Mesodermal cell (in vitro differentiated cells): ENCODE results near the gene COL6A3.

Experiments used
- H3K27ac ChIP-seq: 2 replicates; pipeline ENCODE4 v1.7.0; 2013; ENCODE audit warnings: mild to moderate bottlenecking, low read depth, low read length, moderate library complexity; ENCODE audit not compliant: severe bottlenecking
- H3K36me3 ChIP-seq: 2 replicates; pipeline ENCODE4 v1.7.1; 2013; ENCODE audit warnings: mild to moderate bottlenecking, low read length, moderate library complexity; ENCODE audit not compliant: control insufficient read depth, insufficient read depth
- H3K4me1 ChIP-seq: one replicate; pipeline ENCODE4 v1.7.1; 2013; ENCODE audit warnings: mild to moderate bottlenecking, low read length; ENCODE audit not compliant: insufficient read depth, control insufficient read depth, poor library complexity, severe bottlenecking
- H3K4me3 ChIP-seq: 2 replicates; pipeline ENCODE4 v1.7.0; 2013; ENCODE audit warnings: low read length, control low read depth, mild to moderate bottlenecking; ENCODE audit not compliant: insufficient read depth, poor library complexity, severe bottlenecking; ENCODE audit errors: extremely low read depth
- H3K9me3 ChIP-seq: 2 replicates; pipeline ENCODE4 v1.7.1; 2013; ENCODE audit warnings: mild to moderate bottlenecking, low read length, moderate library complexity; ENCODE audit not compliant: control insufficient read depth
- WGBS, 2 experiments: methylation state at CpG; one replicate each; pipeline ENCODE4 v1.1.5; 2013; ENCODE audit warnings: missing lambda C conversion rate in 2 of 2; ENCODE audit not compliant: insufficient coverage in 2 of 2; 5-methylcytosine and 5-hydroxymethylcytosine counted together

The COL6A3 gene

DNA sequence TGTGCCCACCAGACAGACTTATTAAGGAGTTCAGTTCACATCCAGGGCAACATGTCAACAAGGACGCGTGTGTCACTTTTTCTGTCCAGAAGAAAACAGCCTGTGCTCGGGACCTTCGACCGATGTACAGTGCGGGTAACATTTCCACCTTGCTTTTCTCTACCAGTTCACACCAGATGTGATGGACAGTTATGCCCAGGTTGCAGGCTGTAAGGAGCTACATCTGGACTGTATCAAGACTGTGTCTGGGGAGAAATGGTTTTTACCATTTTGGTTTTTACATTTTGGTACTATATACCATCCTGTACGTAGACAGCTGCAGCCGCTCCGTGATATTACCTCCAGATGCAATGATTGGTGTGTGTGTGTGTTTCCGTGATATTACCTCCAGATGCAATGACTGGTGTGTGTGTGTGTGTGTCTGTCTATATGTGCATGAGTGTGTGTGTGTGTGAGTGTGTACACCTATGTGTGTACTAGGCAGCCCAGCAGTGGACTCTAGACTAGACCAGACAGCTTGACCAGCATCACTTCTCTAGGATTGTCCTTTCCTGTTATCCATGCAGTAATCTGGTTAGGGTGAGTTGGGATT, 118.0 kb downstream of the COL6A3 start:
- H3K9me3 ChIP-seq: peaks cover 8% of the 10 kb centered on the region
- no peak overlapping the region for H3K27ac ChIP-seq
- H3K4me3 ChIP-seq: no peak overlapping the region
- no peaks in the 10 kb centered on the region for H3K36me3 ChIP-seq
- peaks cover 52% of the 10 kb centered on the region for H3K4me1 ChIP-seq
- 98% methylated on average over 9 of the region's 10 CpGs for WGBS, 2 experiments

DNA sequence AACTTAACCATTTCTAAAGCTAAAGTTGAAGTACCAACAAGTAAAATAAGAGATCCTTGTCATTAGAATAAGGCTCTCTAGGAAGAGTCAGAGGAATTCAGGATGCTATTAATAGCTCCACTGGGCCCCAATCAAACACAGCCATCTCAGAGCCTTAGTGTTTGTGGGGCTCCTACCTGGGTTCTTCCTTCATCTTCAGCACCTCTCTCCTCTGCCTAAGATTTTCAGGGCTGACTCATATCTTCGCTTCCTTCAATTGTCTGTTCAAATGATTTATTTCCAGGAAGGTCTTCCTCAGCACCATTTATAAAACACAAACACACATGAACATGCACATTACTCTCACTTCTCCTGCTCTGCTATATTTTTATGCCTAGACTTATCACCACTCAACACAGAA, 119.5 kb downstream of the COL6A3 start:
- Histone ChIP-seq H3K36me3 (no peaks in the 10 kb centered on the region), H3K9me3 (peaks cover 8% of the 10 kb centered on the region), H3K27ac (no peak overlapping the region), H3K4me3 (no peak overlapping the region), H3K4me1 (peaks cover 45% of the 10 kb centered on the region)
- 100% methylated on average over 1 of the region's 1 CpG for WGBS, 2 experiments

DNA sequence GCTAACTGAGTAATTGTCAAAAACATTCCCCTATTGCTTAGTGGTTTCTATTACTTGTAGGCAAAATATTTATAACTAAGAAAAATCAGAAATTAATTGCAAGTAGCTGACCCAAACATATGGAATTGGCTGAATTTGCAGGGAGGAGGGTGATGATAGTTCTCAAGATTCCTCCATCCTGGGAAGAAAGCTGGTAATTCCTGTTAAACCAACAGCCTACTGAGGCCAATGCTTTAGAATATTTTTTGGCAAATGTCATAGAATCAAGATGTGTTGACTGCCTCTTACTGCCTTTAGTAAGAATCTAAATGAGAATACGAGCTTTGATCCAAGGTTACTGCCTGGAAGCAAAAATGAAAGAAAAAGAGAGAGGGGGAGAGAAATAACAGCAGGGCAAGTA, 120.0 kb downstream of the COL6A3 start:
- Histone ChIP-seq H3K27ac (no peak overlapping the region), H3K36me3 (no peaks in the 10 kb centered on the region), H3K4me1 (peaks cover 40% of the 10 kb centered on the region), H3K9me3 (peaks cover 8% of the 10 kb centered on the region), H3K4me3 (no peak overlapping the region)
- 80 to 86% methylated on average over 1 of the region's 1 CpG for WGBS, 2 experiments

DNA sequence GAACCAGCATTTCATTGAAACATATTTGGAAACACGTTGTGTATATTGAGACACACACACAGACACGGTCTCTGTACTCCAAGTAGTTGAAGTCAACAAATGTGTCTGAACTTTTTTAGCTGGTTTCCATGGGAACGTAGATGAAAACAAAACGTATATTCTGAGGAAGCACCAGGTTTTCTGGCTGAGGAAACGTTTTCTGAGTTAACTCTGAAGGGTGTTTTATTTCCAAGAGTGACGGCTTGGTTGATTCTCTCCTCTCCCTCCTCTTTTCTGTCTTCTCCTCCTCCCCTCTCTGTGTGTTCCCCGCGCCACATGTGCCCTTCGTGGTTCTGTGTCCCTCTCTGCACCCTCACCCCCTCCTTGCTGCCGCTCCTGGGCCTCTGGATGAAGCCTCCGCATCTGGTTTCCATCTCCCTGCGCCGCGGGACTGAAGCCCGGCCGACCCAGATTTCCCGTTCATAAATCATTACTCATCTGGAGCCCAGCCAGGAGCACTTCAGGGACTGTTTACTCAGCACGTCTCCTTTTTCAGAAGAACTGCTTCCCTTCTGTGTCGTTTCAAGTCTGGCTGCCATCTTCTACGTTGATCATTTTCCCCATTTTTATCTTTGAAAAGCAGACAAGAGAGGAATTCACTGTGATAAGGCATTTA, 122.7 kb downstream of the COL6A3 start:
- peaks cover 13% of the 10 kb centered on the region for H3K4me1 ChIP-seq
- no peaks in the 10 kb centered on the region for H3K36me3 ChIP-seq
- H3K27ac ChIP-seq: peak overlapping the region; percentile 95
- H3K9me3 ChIP-seq: peaks cover 14% of the 10 kb centered on the region
- no peak overlapping the region for H3K4me3 ChIP-seq
- WGBS, 2 experiments: 70 to 76% methylated on average over 17 of the region's 20 CpGs

GRCh38 chr2:237290261-237290660, 123.7 kb downstream of the COL6A3 start:
- no peaks in the 10 kb centered on the region for H3K36me3 ChIP-seq
- peak overlapping the region; percentile 95 for H3K27ac ChIP-seq
- no peak overlapping the region for H3K4me3 ChIP-seq
- 88 to 97% methylated on average over 6 to 11 of the region's 12 CpGs for WGBS, 2 experiments
- H3K9me3 ChIP-seq: peaks cover 14% of the 10 kb centered on the region
- peaks cover 13% of the 10 kb centered on the region for H3K4me1 ChIP-seq

DNA sequence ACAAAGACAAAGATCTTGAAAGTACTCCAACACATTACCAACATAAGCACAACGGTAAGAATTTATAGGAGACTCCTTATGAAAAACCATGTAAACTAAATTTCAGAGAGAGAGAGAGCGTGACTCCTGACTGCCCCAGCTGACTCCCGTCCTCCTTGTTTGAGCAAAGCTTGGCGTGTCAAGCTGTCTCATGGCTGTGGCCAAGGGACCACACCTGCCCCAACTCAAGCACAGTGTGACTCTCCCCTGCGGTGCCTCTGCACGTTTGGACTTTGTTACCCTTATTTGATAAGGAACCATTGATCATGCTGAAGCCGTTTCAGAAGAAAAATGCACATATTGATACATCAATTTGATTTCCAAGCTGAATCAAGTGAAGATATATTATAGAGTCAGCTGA, 124.8 kb downstream of the COL6A3 start:
- no peak overlapping the region for H3K4me3 ChIP-seq
- H3K4me1 ChIP-seq: peaks cover 12% of the 10 kb centered on the region
- WGBS, 2 experiments: 90 to 98% methylated on average over 4 to 6 of the region's 7 CpGs
- no peaks in the 10 kb centered on the region for H3K36me3 ChIP-seq
- peaks cover 14% of the 10 kb centered on the region for H3K9me3 ChIP-seq
- no peak overlapping the region for H3K27ac ChIP-seq

GRCh38 chr2:237287872-237288271, 126.1 kb downstream of the COL6A3 start:
- Histone ChIP-seq H3K36me3 (no peaks in the 10 kb centered on the region), H3K4me1 (peaks cover 7% of the 10 kb centered on the region), H3K4me3 (no peak overlapping the region), H3K9me3 (peaks cover 9% of the 10 kb centered on the region), H3K27ac (no peak overlapping the region)
- no CpG with 5 or more reads among the region's 1 CpG for WGBS, 2 experiments

DNA sequence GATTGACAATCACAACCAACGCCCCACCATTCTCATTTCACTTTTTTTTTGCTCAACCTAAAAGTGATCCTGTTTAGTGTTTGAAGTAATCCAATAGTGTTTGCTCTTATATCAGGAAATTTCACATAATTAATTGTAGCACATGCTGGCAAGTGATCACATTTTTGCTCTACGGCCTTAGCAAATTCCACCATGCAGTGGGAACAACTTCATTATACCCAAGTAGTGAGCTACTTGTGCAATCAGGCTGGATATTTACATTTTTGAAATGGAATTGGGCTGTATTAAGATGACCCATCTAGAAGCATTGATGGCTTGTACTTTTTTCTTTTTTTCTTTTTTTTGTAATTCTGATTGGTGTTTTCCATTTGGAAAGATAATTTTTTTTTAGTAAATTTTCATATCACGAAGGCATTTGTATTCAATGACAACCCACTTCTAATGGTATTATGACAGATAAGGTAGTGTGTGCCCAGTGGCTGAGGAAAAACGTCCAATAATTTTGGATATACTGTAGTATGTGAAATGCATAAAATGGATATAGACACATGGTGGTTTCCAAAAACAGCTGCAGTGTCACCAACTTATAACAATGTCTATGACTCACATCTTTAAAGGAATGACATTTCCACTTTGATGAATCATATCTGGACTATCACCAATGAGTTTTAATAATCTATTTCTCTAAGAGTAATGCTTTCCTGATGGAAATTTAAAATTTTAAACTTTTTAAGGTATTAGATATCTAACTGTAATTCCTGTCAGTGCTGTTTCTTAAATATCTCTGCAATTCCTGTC, 130.6 kb downstream of the COL6A3 start:
- no peaks in the 10 kb centered on the region for H3K36me3 ChIP-seq
- peaks cover 3% of the 10 kb centered on the region for H3K4me1 ChIP-seq
- no CpG with 5 or more reads among the region's 4 CpGs for WGBS, 2 experiments
- no peak overlapping the region for H3K4me3 ChIP-seq
- H3K27ac ChIP-seq: no peak overlapping the region
- H3K9me3 ChIP-seq: peaks cover 13% of the 10 kb centered on the region

GRCh38 chr2:237282568-237283128, 131.3 kb downstream of the COL6A3 start:
- Histone ChIP-seq H3K27ac (peak overlapping the region; percentile 69), H3K4me3 (no peak overlapping the region), H3K36me3 (no peaks in the 10 kb centered on the region), H3K9me3 (peaks cover 12% of the 10 kb centered on the region), H3K4me1 (peaks cover 4% of the 10 kb centered on the region)
- no CpG with 5 or more reads among the region's 1 CpG for WGBS, 2 experiments

DNA sequence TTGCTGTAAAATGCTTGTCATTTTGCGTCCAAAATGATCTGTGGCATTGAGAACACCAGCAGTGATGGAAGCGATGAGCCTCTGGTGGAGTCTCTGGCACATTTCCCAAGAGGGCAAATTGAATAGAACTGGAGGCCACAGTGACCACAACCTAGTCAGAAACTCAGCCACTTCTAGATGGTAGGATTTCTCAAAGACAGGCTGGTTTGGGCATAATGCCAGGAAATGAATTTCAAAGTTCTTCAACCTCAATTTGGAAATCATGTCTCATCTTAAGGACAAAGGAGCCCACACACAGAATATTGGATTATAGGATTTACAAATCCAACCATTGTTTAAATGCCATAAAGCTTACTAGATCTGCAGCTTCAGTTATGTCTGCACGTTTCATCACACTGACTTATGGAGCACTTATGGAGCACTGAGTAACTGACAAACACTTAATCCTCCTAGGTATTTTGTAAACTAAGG, 132.1 kb downstream of the COL6A3 start:
- WGBS, 2 experiments: 58 to 74% methylated on average over 1 to 3 of the region's 3 CpGs
- peaks cover 8% of the 10 kb centered on the region for H3K9me3 ChIP-seq
- H3K27ac ChIP-seq: peak overlapping the region; percentile 69
- H3K36me3 ChIP-seq: no peaks in the 10 kb centered on the region
- no peak overlapping the region for H3K4me3 ChIP-seq
- H3K4me1 ChIP-seq: peaks cover 4% of the 10 kb centered on the region
